ENCODE data around the gene NUP155. TPM values are rescaled to one million over a fixed set of nuclear protein-coding genes. Genes with fewer than 3 reads are reported as not detected.
"Not testable (repeated sequence)": the region's sequence is repeated elsewhere in the genome, so short reads cannot be mapped to it uniquely, and the experiment has no call there.

Gene NUP155
- total and polyA plus RNA-seq, 3 experiments from 2014 or later = 29.9 to 85.4 (median 75.3) TPM

GRCh38 chr5:37378066-37378465 is 7.2 kb upstream of the NUP155 start:
- H3K27me3 Mint-ChIP-seq; H3K9me3 ChIP-seq (ENCODE audit: low read length); POLR2A ChIA-PET; H3K27ac ChIP-seq (ENCODE audit: low read depth, low read length); H3K36me3 ChIP-seq (ENCODE audit: insufficient read depth, low read length); H3K4me1 ChIP-seq (ENCODE audit: insufficient read depth, low read length); H3K9me3 Mint-ChIP-seq; DNase-seq; H3K27me3 ChIP-seq (ENCODE audit: insufficient read depth, low read length, poor library complexity, severe bottlenecking); H3K4me3 ChIP-seq (ENCODE audit: low read length): not testable (repeated sequence)
- H3K4me3 Mint-ChIP-seq = peak overlapping the region; percentile 50 to 98 (median 67)
- CTCF ChIA-PET = interaction anchor here (0.9 to 4.2 kb wide), 2 partner anchors 8 to 28 kb away, joined by 3 to 30 read pairs; partner anchors contain the start of gene NUP155
- peaks cover 0 to 22% (median 0%) of the 10 kb centered on the region in 3 donors for H3K36me3 Mint-ChIP-seq
- H3K4me1 Mint-ChIP-seq = peaks cover 10 to 20% (median 20%) of the 10 kb centered on the region in 3 donors
- peak overlapping the region in 3 of 8 donors; percentile 51 to 87 (median 52) for H3K27ac Mint-ChIP-seq

GRCh38 chr5:37375091-37375490 is 4.2 kb upstream of the NUP155 start:
- Histone ChIP-seq H3K36me3 (ENCODE audit: insufficient read depth, low read length) (no peaks in the 10 kb centered on the region), H3K9me3 (ENCODE audit: low read length) (no peaks in the 10 kb centered on the region), H3K27me3 (ENCODE audit: insufficient read depth, low read length, poor library complexity, severe bottlenecking) (no peaks in the 10 kb centered on the region), H3K4me1 (ENCODE audit: insufficient read depth, low read length) (peaks cover 1% of the 10 kb centered on the region), H3K27ac (ENCODE audit: low read depth, low read length) (no peak overlapping the region), H3K4me3 (ENCODE audit: low read length) (no peak overlapping the region)
- POLR2A ChIA-PET = no interaction called here
- Mint-ChIP-seq H3K4me1 (peaks cover 20 to 27% (median 23%) of the 10 kb centered on the region in 3 donors), H3K9me3 (no peaks in the 10 kb centered on the region), H3K27me3 (peaks cover 0 to 2% of the 10 kb centered on the region in 2 donors), H3K4me3 (no peak overlapping the region), H3K27ac (no peak overlapping the region), H3K36me3 (peaks cover 0 to 12% (median 0%) of the 10 kb centered on the region in 3 donors)
- CTCF ChIA-PET = no interaction called here
- DNase-seq = no peak

- ChIA-PET CTCF (interaction anchor here (1.0 to 3.9 kb wide), 3 partner anchors 10 to 1129 kb away, joined by 3 to 30 read pairs (median 3); partner anchors contain the start of genes NADK2 and WDR70), POLR2A (interaction anchor here (0.6 to 1.6 kb wide), 4 partner anchors 9 to 1222 kb away, joined by 4 to 16 read pairs (median 6); partner anchors contain the start of genes NIPBL and WDR70)
- peak overlapping the region; percentile 77 for H3K27ac ChIP-seq (ENCODE audit: low read depth, low read length)
- Mint-ChIP-seq H3K4me3 (peak overlapping the region; percentile 94 to 99 (median 98)), H3K36me3 (peaks cover 0 to 15% (median 0%) of the 10 kb centered on the region in 3 donors), H3K27me3 (no peaks in the 10 kb centered on the region), H3K4me1 (peaks cover 35 to 48% (median 43%) of the 10 kb centered on the region in 3 donors), H3K9me3 (no peaks in the 10 kb centered on the region), H3K27ac (peak overlapping the region; percentile 85 to 99 (median 98))
- no peaks in the 10 kb centered on the region for H3K9me3 ChIP-seq (ENCODE audit: low read length)
- H3K4me1 ChIP-seq (ENCODE audit: insufficient read depth, low read length) = peaks cover 19% of the 10 kb centered on the region
- peak in 1 of 5 donors; percentile 1 for DNase-seq
- peak overlapping the region; percentile 98 for H3K4me3 ChIP-seq (ENCODE audit: low read length)
- no peaks in the 10 kb centered on the region for H3K36me3 ChIP-seq (ENCODE audit: insufficient read depth, low read length)
- H3K27me3 ChIP-seq (ENCODE audit: insufficient read depth, low read length, poor library complexity, severe bottlenecking) = no peaks in the 10 kb centered on the region
Measured at GRCh38 chr5:37370550-37370863, 399 bp downstream of the NUP155 start.

- no peaks in the 10 kb centered on the region for H3K27me3 Mint-ChIP-seq
- no peaks in the 10 kb centered on the region for H3K4me1 ChIP-seq (ENCODE audit: insufficient read depth, low read length)
- H3K9me3 Mint-ChIP-seq = no peaks in the 10 kb centered on the region
- DNase-seq = no peak
- H3K36me3 Mint-ChIP-seq = peaks cover 0 to 50% (median 7%) of the 10 kb centered on the region in 3 donors
- H3K4me3 ChIP-seq (ENCODE audit: low read length) = no peak overlapping the region
- no peak overlapping the region for H3K4me3 Mint-ChIP-seq
- POLR2A ChIA-PET = no interaction called here
- peaks cover 9% of the 10 kb centered on the region for H3K36me3 ChIP-seq (ENCODE audit: insufficient read depth, low read length)
- no peak overlapping the region for H3K27ac Mint-ChIP-seq
- peaks cover 0 to 6% (median 4%) of the 10 kb centered on the region in 3 donors for H3K4me1 Mint-ChIP-seq
- no peak overlapping the region for H3K27ac ChIP-seq (ENCODE audit: low read depth, low read length)
- H3K27me3 ChIP-seq (ENCODE audit: insufficient read depth, low read length, poor library complexity, severe bottlenecking) = no peaks in the 10 kb centered on the region
- CTCF ChIA-PET = no interaction called here
- no peaks in the 10 kb centered on the region for H3K9me3 ChIP-seq (ENCODE audit: low read length)
Measured at GRCh38 chr5:37355161-37355560, 15.7 kb downstream of the NUP155 start.

- H3K27me3 Mint-ChIP-seq; H3K4me1 Mint-ChIP-seq; DNase-seq; POLR2A ChIA-PET; H3K4me1 ChIP-seq (ENCODE audit: insufficient read depth, low read length); CTCF ChIA-PET; H3K27me3 ChIP-seq (ENCODE audit: insufficient read depth, low read length, poor library complexity, severe bottlenecking); H3K9me3 ChIP-seq (ENCODE audit: low read length); H3K9me3 Mint-ChIP-seq; H3K4me3 Mint-ChIP-seq; H3K27ac ChIP-seq (ENCODE audit: low read depth, low read length); H3K4me3 ChIP-seq (ENCODE audit: low read length): not testable (repeated sequence)
- H3K36me3 ChIP-seq (ENCODE audit: insufficient read depth, low read length) = peaks cover 28% of the 10 kb centered on the region
- Mint-ChIP-seq H3K27ac (peak overlapping the region in 1 of 8 donors; percentile 21), H3K36me3 (peaks cover 0 to 74% (median 8%) of the 10 kb centered on the region in 3 donors)
Measured at GRCh38 chr5:37342741-37343140, 28.2 kb downstream of the NUP155 start.

GRCh38 chr5:37334754-37335153 is 36.2 kb downstream of the NUP155 start:
- DNase-seq; H3K9me3 ChIP-seq (ENCODE audit: low read length); H3K27ac ChIP-seq (ENCODE audit: low read depth, low read length); H3K4me3 ChIP-seq (ENCODE audit: low read length); H3K27me3 Mint-ChIP-seq; POLR2A ChIA-PET; CTCF ChIA-PET; H3K4me1 ChIP-seq (ENCODE audit: insufficient read depth, low read length); H3K4me1 Mint-ChIP-seq; H3K27me3 ChIP-seq (ENCODE audit: insufficient read depth, low read length, poor library complexity, severe bottlenecking); H3K4me3 Mint-ChIP-seq; H3K9me3 Mint-ChIP-seq: not testable (repeated sequence)
- Mint-ChIP-seq H3K27ac (peak overlapping the region in 1 of 8 donors; percentile 29), H3K36me3 (peaks cover 0 to 71% (median 9%) of the 10 kb centered on the region in 3 donors)
- H3K36me3 ChIP-seq (ENCODE audit: insufficient read depth, low read length) = peaks cover 13% of the 10 kb centered on the region

- ChIA-PET CTCF (no interaction called here), POLR2A (no interaction called here)
- H3K4me1 Mint-ChIP-seq = peaks cover 5 to 12% (median 9%) of the 10 kb centered on the region in 3 donors
- no peak for DNase-seq
- H3K27me3 ChIP-seq (ENCODE audit: insufficient read depth, low read length, poor library complexity, severe bottlenecking) = no peaks in the 10 kb centered on the region
- H3K27me3 Mint-ChIP-seq = no peaks in the 10 kb centered on the region
- peaks cover 25% of the 10 kb centered on the region for H3K36me3 ChIP-seq (ENCODE audit: insufficient read depth, low read length)
- no peaks in the 10 kb centered on the region for H3K9me3 Mint-ChIP-seq
- no peaks in the 10 kb centered on the region for H3K9me3 ChIP-seq (ENCODE audit: low read length)
- H3K27ac ChIP-seq (ENCODE audit: low read depth, low read length) = no peak overlapping the region
- H3K4me3 ChIP-seq (ENCODE audit: low read length) = no peak overlapping the region
- H3K4me1 ChIP-seq (ENCODE audit: insufficient read depth, low read length) = no peaks in the 10 kb centered on the region
- H3K4me3 Mint-ChIP-seq = no peak overlapping the region
- no peak overlapping the region for H3K27ac Mint-ChIP-seq
- H3K36me3 Mint-ChIP-seq = peaks cover 0 to 84% (median 26%) of the 10 kb centered on the region in 3 donors
Measured at GRCh38 chr5:37326536-37326935, 44.4 kb downstream of the NUP155 start.

GRCh38 chr5:37323607-37324006 is 47.3 kb downstream of the NUP155 start:
- Histone ChIP-seq H3K36me3 (ENCODE audit: insufficient read depth, low read length) (peaks cover 20% of the 10 kb centered on the region), H3K27ac (ENCODE audit: low read depth, low read length) (no peak overlapping the region), H3K9me3 (ENCODE audit: low read length) (no peaks in the 10 kb centered on the region), H3K27me3 (ENCODE audit: insufficient read depth, low read length, poor library complexity, severe bottlenecking) (no peaks in the 10 kb centered on the region), H3K4me1 (ENCODE audit: insufficient read depth, low read length) (no peaks in the 10 kb centered on the region), H3K4me3 (ENCODE audit: low read length) (no peak overlapping the region)
- DNase-seq = no peak
- Mint-ChIP-seq H3K36me3 (peaks cover 7 to 87% (median 30%) of the 10 kb centered on the region in 3 donors), H3K27ac (no peak overlapping the region), H3K4me1 (no peaks in the 10 kb centered on the region), H3K4me3 (no peak overlapping the region), H3K9me3 (no peaks in the 10 kb centered on the region), H3K27me3 (no peaks in the 10 kb centered on the region)
- ChIA-PET POLR2A (no interaction called here), CTCF (no interaction called here)
